H1 (cell line): ENCODE measurements around the gene CACNA1G.

Experiments used
- CHD1 ChIP-seq: IDR thresholded peaks from 2 replicates; pipeline ENCODE4 v1.6.1; 2012; ENCODE audit warnings: low read depth, low read length, improper control_type of control experiment
- CHD2 ChIP-seq: IDR thresholded peaks from 2 replicates; pipeline ENCODE4 v1.6.1; 2012; ENCODE audit warnings: low read length, improper control_type of control experiment
- CTCF ChIP-seq, 3 experiments: IDR thresholded peaks; 1 replicate in 2 of 3; 2 replicates in 1 of 3; pipeline versions ENCODE4 v1.5.1 to v1.6.1; 2011; ENCODE audit warnings: low read length in 3 of 3, mild to moderate bottlenecking in 3 of 3, inconsistent platforms in 2 of 3, low read depth in 1 of 3, moderate library complexity in 1 of 3; ENCODE audit not compliant: insufficient read depth in 1 of 3; ENCODE audit errors: control extremely low read depth in 1 of 3
- EZH2 ChIP-seq: fragments of 200-600 bp; sonication (generic); IDR thresholded peaks from 2 replicates; pipeline ENCODE4 v1.7.1; 2012; ENCODE audit warnings: low read depth, mild to moderate bottlenecking, moderate library complexity, low read length, inconsistent platforms; ENCODE audit not compliant: severe bottlenecking
- GTF2F1 ChIP-seq: IDR thresholded peaks from 2 replicates; pipeline ENCODE4 v1.6.1; 2012; ENCODE audit warnings: low read depth, low read length, improper control_type of control experiment, borderline replicate concordance
- HDAC6 ChIP-seq: IDR thresholded peaks from one replicate; pipeline ENCODE4 v1.7.1; 2012; ENCODE audit warnings: low read depth, mild to moderate bottlenecking, inconsistent platforms, low read length, moderate library complexity
- JUN ChIP-seq: IDR thresholded peaks from 2 replicates; pipeline ENCODE4 v1.6.1; 2011; ENCODE audit warnings: low read depth, mild to moderate bottlenecking, improper control_type of control experiment, low read length
- MAFK ChIP-seq: IDR thresholded peaks from 2 replicates; pipeline ENCODE4 v1.6.1; 2012; ENCODE audit warnings: low read depth, mild to moderate bottlenecking, improper control_type of control experiment, low read length
- NRF1 ChIP-seq: IDR thresholded peaks from 2 replicates; pipeline ENCODE4 v1.6.1; 2011; ENCODE audit warnings: mild to moderate bottlenecking, low read depth, low read length, improper control_type of control experiment
- RAD21 ChIP-seq, 2 experiments: IDR thresholded peaks in 1 of 2; conservative IDR thresholded peaks in 1 of 2; 2 replicates each; pipeline ENCODE4 v1.6.1; 2011; ENCODE audit warnings: low read depth in 2 of 2, low read length in 2 of 2, improper control_type of control experiment in 1 of 2, inconsistent platforms in 1 of 2, mild to moderate bottlenecking in 1 of 2, moderate library complexity in 1 of 2
- SRF ChIP-seq: IDR thresholded peaks from 2 replicates; pipeline ENCODE4 v1.6.1; 2011; ENCODE audit warnings: mild to moderate bottlenecking, low read depth, low read length, moderate library complexity

GRCh38 chr17:50661795-50662391 is 101.4 kb downstream of the CACNA1G start:
- TF ChIP-seq CTCF (IDR thresholded peaks at IDR 0.05; ENCODE audit: control extremely low read depth in 1 of 3, insufficient read depth in 1 of 3, low read depth in 1 of 3, low read length in 3 of 3) (no peak), JUN (no peak), CHD2 (no peak), MAFK (peak; percentile 88), SRF (no peak), HDAC6 (no peak), CHD1 (no peak), NRF1 (no peak), GTF2F1 (no peak), RAD21 (IDR thresholded peaks at IDR 0.05 in 1 of 2, conservative IDR thresholded peaks at IDR 0.05 in 1 of 2; ENCODE audit: low read depth in 2 of 2, low read length in 2 of 2) (no peak), EZH2 (no peak)
